Measurements from ENCODE around the gene KTN1. TPM values are rescaled to one million over a fixed set of nuclear protein-coding genes. Genes with fewer than 3 reads are reported as not detected.

Gene KTN1
- total RNA-seq, 1 donor from 2014 or later: 128 TPM

- DNase-seq (ENCODE audit: low read depth) (no peak), FAIRE-seq (no peak)
- Histone ChIP-seq H3K27me3 (ENCODE audit: control insufficient read depth, insufficient read depth, low read length) (no peaks in the 10 kb centered on the region), H3K4me3 (ENCODE audit: low read depth, low read length) (no peak overlapping the region), H3K36me3 (ENCODE audit: control insufficient read depth, insufficient read depth, low read length) (peaks cover 6% of the 10 kb centered on the region)
- TF ChIP-seq CTCF (IDR thresholded peaks at IDR 0.05; ENCODE audit: insufficient read depth, low read length, severe bottlenecking): no peak
Measured at GRCh38 chr14:55626131-55626530, 46.1 kb downstream of the KTN1 start.

- FAIRE-seq (no peak), DNase-seq (ENCODE audit: low read depth) (peak; percentile 27)
- H3K4me3 ChIP-seq (ENCODE audit: low read depth, low read length): no peak overlapping the region
- peaks cover 4% of the 10 kb centered on the region for H3K36me3 ChIP-seq (ENCODE audit: control insufficient read depth, insufficient read depth, low read length)
- no peaks in the 10 kb centered on the region for H3K27me3 ChIP-seq (ENCODE audit: control insufficient read depth, insufficient read depth, low read length)
- TF ChIP-seq CTCF (IDR thresholded peaks at IDR 0.05; ENCODE audit: insufficient read depth, low read length, severe bottlenecking): no peak
Measured at GRCh38 chr14:55628426-55628825, 48.4 kb downstream of the KTN1 start.

DNA sequence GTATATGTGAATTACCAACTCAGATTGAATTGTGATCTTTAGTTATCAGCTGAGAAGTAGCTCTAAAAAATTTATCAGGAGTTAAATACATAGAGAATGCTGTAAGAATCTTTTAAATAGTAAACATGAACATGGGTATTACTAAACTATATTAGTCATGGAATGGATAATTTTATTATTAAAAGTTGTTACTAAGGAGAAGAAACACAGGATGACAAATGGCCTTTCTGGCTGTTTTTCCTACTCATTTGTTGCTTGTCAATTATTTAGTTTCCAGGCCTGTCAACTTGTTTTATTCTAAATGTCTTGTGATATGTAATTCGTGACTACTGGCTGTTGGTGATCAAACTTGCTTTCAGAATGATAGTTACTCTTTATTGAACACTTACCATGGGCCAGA, 58.7 kb downstream of the KTN1 start:
- Histone ChIP-seq H3K27me3 (ENCODE audit: control insufficient read depth, insufficient read depth, low read length) (no peaks in the 10 kb centered on the region), H3K4me3 (ENCODE audit: low read depth, low read length) (no peak overlapping the region), H3K36me3 (ENCODE audit: control insufficient read depth, insufficient read depth, low read length) (peaks cover 3% of the 10 kb centered on the region)
- no peak for FAIRE-seq
- peak; percentile 7 for DNase-seq (ENCODE audit: low read depth)
- TF ChIP-seq CTCF (IDR thresholded peaks at IDR 0.05; ENCODE audit: insufficient read depth, low read length, severe bottlenecking): no peak

DNA sequence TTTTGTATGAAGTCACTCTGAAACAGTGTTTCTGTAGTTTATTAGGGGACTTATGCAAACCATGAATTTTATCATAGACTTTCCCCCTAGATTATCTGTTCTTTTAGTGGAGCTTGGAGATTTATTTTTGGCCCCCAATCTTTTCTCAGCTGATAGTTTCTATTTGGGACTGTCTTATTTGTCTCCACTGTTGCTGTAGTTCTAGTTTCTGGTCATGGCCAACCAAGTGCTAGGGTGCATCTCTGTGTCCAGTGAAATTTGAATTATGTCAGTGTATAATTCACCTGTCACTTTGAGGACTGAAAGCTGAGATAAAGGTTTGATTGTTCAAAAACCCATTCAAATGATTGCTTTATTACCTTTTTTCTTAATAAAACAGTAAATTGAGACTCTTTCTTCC, 61.3 kb downstream of the KTN1 start:
- no peak overlapping the region for H3K4me3 ChIP-seq (ENCODE audit: low read depth, low read length)
- H3K27me3 ChIP-seq (ENCODE audit: control insufficient read depth, insufficient read depth, low read length): no peaks in the 10 kb centered on the region
- peaks cover 1% of the 10 kb centered on the region for H3K36me3 ChIP-seq (ENCODE audit: control insufficient read depth, insufficient read depth, low read length)
- no peak for DNase-seq (ENCODE audit: low read depth)
- FAIRE-seq: no peak
- no peak for TF ChIP-seq CTCF (IDR thresholded peaks at IDR 0.05; ENCODE audit: insufficient read depth, low read length, severe bottlenecking)

DNA sequence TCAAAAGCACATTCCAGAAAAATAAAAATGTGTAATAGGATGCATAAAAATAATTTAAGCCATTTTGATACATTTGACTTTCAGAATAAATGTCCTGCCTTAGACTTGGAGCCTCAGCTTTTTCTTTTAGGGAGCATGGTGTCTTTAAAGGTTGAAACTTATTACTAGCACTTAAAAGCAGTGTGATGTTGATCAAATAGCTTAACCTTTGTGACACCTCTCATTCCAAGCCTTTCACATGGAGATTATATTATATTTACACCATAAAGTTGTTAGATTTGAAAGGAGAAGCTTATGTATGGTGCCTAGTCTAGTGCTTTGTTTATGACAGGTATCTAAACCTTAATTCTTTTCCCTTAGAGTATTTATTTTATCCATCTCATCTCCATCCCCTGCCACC, 61.9 kb downstream of the KTN1 start:
- peaks cover 1% of the 10 kb centered on the region for H3K36me3 ChIP-seq (ENCODE audit: control insufficient read depth, insufficient read depth, low read length)
- FAIRE-seq (no peak), DNase-seq (ENCODE audit: low read depth) (no peak)
- H3K27me3 ChIP-seq (ENCODE audit: control insufficient read depth, insufficient read depth, low read length): no peaks in the 10 kb centered on the region
- TF ChIP-seq CTCF (IDR thresholded peaks at IDR 0.05; ENCODE audit: insufficient read depth, low read length, severe bottlenecking): no peak
- no peak overlapping the region for H3K4me3 ChIP-seq (ENCODE audit: low read depth, low read length)

DNA sequence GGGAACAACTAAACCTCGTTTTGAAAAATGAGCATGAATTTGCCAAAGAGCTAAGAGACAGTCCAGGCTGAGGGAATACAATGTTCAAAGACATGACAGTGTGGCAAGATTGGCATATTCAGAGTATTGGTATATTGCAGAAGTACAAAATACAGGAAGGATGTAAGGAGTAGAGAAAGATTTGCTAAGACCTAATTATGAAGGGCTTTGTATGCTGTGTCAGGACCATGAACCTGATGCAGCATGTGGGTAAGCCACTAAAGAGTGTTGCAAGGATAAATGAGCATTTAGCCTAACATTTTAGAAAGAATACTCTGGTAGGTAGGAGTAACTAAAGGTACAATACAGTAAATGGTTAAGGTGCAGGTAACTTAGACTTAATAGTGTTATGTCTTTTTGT, 65.1 kb downstream of the KTN1 start:
- DNase-seq (ENCODE audit: low read depth) (no peak), FAIRE-seq (no peak)
- no peak for TF ChIP-seq CTCF (IDR thresholded peaks at IDR 0.05; ENCODE audit: insufficient read depth, low read length, severe bottlenecking)
- H3K4me3 ChIP-seq (ENCODE audit: low read depth, low read length): no peak overlapping the region
- H3K27me3 ChIP-seq (ENCODE audit: control insufficient read depth, insufficient read depth, low read length): no peaks in the 10 kb centered on the region
- peaks cover 1% of the 10 kb centered on the region for H3K36me3 ChIP-seq (ENCODE audit: control insufficient read depth, insufficient read depth, low read length)
